GM12878 (cell line): ENCODE results near the gene CAB39. TPM values are rescaled to one million over a fixed set of nuclear protein-coding genes. Genes with fewer than 3 reads are reported as not detected.

Experiments
- ATAC-seq: fragments of 200-7000 bp; cut with Tn5 transposase; 3 replicates; pipeline ENCODE4 v1.9.1; 2020; ENCODE audit warnings: mild to moderate bottlenecking, moderate library complexity
- BruUV-seq: library from RNA; stranded (reverse); fragments of 400-500 nt; replicated peaks from 2 replicates; lab custom pipeline; 2021; lab: Mats Ljungman, UMichigan
- CTCF ChIA-PET: fragments of 300-600 bp; sonication (Branson Sonifier 250); formaldehyde crosslinking; extraction: SDS; loops from one replicate; lab custom pipeline; 2021; ENCODE audit warnings: inconsistent platforms; lab: Yijun Ruan, JAX
- POLR2A ChIA-PET: fragments of 350-600 bp; formaldehyde crosslinking; extraction: SDS; loops from one replicate; lab custom pipeline; 2021; ENCODE audit warnings: inconsistent platforms; lab: Charles Lee
- RAD21 ChIA-PET: fragments of 300-600 bp; sonication (Branson Sonifier 250); formaldehyde crosslinking; loops from one replicate; lab custom pipeline; 2023; ENCODE audit warnings: antibody characterized with exemption; ENCODE audit not compliant: unreplicated experiment; lab: Charles Lee
- SMC1A ChIA-PET: fragments of 300-600 bp; sonication (Branson Sonifier 250); formaldehyde crosslinking; loops from one replicate; lab custom pipeline; 2023; ENCODE audit not compliant: unreplicated experiment, uncharacterized antibody; lab: Charles Lee
- DNase-seq: peaks from one replicate; pipeline ENCODE4 v3.0.0-alpha.2; 2011; ENCODE audit warnings: low read depth, low spot score
- FAIRE-seq: peaks from 3 replicates; lab custom pipeline; 2011; peaks lifted over from hg19 to GRCh38; lab: Jason Lieb, UNC
- H2AFZ ChIP-seq: 2 replicates; pipeline ENCODE4 v1.6.0; 2011; ENCODE audit warnings: low read depth, low read length, control low read depth; ENCODE audit not compliant: control insufficient read depth
- H3K27ac ChIP-seq: 2 replicates; pipeline ENCODE4 v1.5.1; 2011; ENCODE audit warnings: control low read depth; ENCODE audit not compliant: control insufficient read depth, insufficient read depth
- H3K27me3 ChIP-seq, 2 experiments: replicated peaks in 1 of 2; 2 replicates each; pipeline versions ENCODE4 v1.6.0 to v1.6.1; 2011; ENCODE audit warnings: low read length in 1 of 2; ENCODE audit not compliant: control insufficient read depth in 2 of 2, insufficient read depth in 2 of 2
- H3K36me3 ChIP-seq, 2 experiments: 2 replicates each; pipeline ENCODE4 v1.5.1; 2011; ENCODE audit warnings: low read length in 1 of 2; ENCODE audit not compliant: control insufficient read depth in 2 of 2, insufficient read depth in 2 of 2
- H3K4me1 ChIP-seq: 2 replicates; pipeline ENCODE4 v1.6.1; 2011; ENCODE audit warnings: mild to moderate bottlenecking, low read length, moderate library complexity, mixed read lengths; ENCODE audit not compliant: control insufficient read depth, insufficient read depth
- H3K4me2 ChIP-seq: 2 replicates; pipeline ENCODE4 v1.6.0; 2011; ENCODE audit warnings: control low read depth; ENCODE audit not compliant: control insufficient read depth, insufficient read depth
- H3K4me3 ChIP-seq: fragments of 200-600 bp; sonication (generic); 2 replicates; pipeline ENCODE4 v1.5.1; 2016
- H3K79me2 ChIP-seq: 2 replicates; pipeline ENCODE4 v1.6.0; 2011; ENCODE audit warnings: low read length; ENCODE audit not compliant: control insufficient read depth, insufficient read depth
- H3K9ac ChIP-seq: 2 replicates; pipeline ENCODE4 v1.8.0; 2011; ENCODE audit warnings: low read length, control low read depth, mixed read lengths; ENCODE audit not compliant: control insufficient read depth, insufficient read depth
- H3K9me3 ChIP-seq: replicated peaks from 3 replicates; pipeline ENCODE4 v1.5.1; 2011; ENCODE audit warnings: mild to moderate bottlenecking, low read length; ENCODE audit not compliant: control insufficient read depth, insufficient read depth
- H4K20me1 ChIP-seq: 2 replicates; pipeline ENCODE4 v1.6.0; 2011; ENCODE audit not compliant: control insufficient read depth, insufficient read depth
- CHD4 ChIP-seq: fragments of 200-600 bp; sonication (generic); IDR thresholded peaks from 2 replicates; pipeline ENCODE4 v1.6.1; 2016; ENCODE audit warnings: mild to moderate bottlenecking
- EGR1 ChIP-seq, 2 experiments: IDR thresholded peaks; 1 replicate in 1 of 2; 2 replicates in 1 of 2; pipeline ENCODE4 v1.6.1; 2011 to 2012; ENCODE audit warnings: low read depth in 2 of 2, low read length in 2 of 2, borderline replicate concordance in 1 of 2, mild to moderate bottlenecking in 1 of 2, moderate library complexity in 1 of 2
- EP300 ChIP-seq, 2 experiments: fragments of 150-350 bp in 1 of 2; IDR thresholded peaks; 2 replicates each; pipeline ENCODE4 v1.6.1; 2011 to 2012; ENCODE audit warnings: low read depth in 2 of 2, low read length in 2 of 2, borderline replicate concordance in 1 of 2, improper control_type of control experiment in 1 of 2, inconsistent platforms in 1 of 2; ENCODE audit not compliant: control insufficient read depth in 1 of 2
- FOS ChIP-seq: IDR thresholded peaks from 3 replicates; pipeline ENCODE4 v1.6.1; 2011; ENCODE audit warnings: borderline replicate concordance; ENCODE audit not compliant: insufficient read length; ENCODE audit errors: extremely low read depth
- IRF4 ChIP-seq: IDR thresholded peaks from 2 replicates; pipeline ENCODE4 v1.6.1; 2011; ENCODE audit warnings: low read depth, low read length
- KDM1A ChIP-seq: fragments of 200-600 bp; sonication (generic); IDR thresholded peaks from 2 replicates; pipeline ENCODE4 v1.6.1; 2016; ENCODE audit warnings: borderline replicate concordance
- NBN ChIP-seq: fragments of 450-650 bp; IDR thresholded peaks from 2 replicates; pipeline ENCODE4 v1.6.1; 2016
- NFIC ChIP-seq: IDR thresholded peaks from 2 replicates; pipeline ENCODE4 v1.6.1; 2012; ENCODE audit warnings: low read depth, mild to moderate bottlenecking, inconsistent platforms, low read length, moderate library complexity
- RAD51 ChIP-seq: fragments of 450-650 bp; IDR thresholded peaks from 2 replicates; pipeline ENCODE4 v1.6.1; 2016; ENCODE audit warnings: moderate library complexity, mild to moderate bottlenecking, inconsistent platforms
- RFX5 ChIP-seq: IDR thresholded peaks from 2 replicates; pipeline ENCODE4 v1.6.1; 2011; ENCODE audit warnings: low read depth, low read length, improper control_type of control experiment
- SREBF1 ChIP-seq: IDR thresholded peaks from 2 replicates; pipeline ENCODE4 v1.6.1; 2012; ENCODE audit warnings: mild to moderate bottlenecking, low read length
- SREBF2 ChIP-seq: IDR thresholded peaks from 2 replicates; pipeline ENCODE4 v1.6.1; 2012; ENCODE audit warnings: mild to moderate bottlenecking, low read length
- SRF ChIP-seq, 2 experiments: IDR thresholded peaks; 2 replicates each; pipeline ENCODE4 v1.6.1; 2011; ENCODE audit warnings: low read depth in 2 of 2, low read length in 2 of 2, mild to moderate bottlenecking in 1 of 2, moderate library complexity in 1 of 2
- TAF1 ChIP-seq: IDR thresholded peaks from 2 replicates; pipeline ENCODE4 v1.6.1; 2011; ENCODE audit warnings: mild to moderate bottlenecking, low read depth, low read length, borderline replicate concordance
- TBL1XR1 ChIP-seq: IDR thresholded peaks from 2 replicates; pipeline ENCODE4 v1.6.1; 2012; ENCODE audit warnings: low read depth, low read length, improper control_type of control experiment
- TCF12 ChIP-seq: IDR thresholded peaks from 2 replicates; pipeline ENCODE4 v1.6.1; 2011; ENCODE audit warnings: low read depth, mild to moderate bottlenecking, low read length
- TCF3 ChIP-seq: IDR thresholded peaks from 2 replicates; pipeline ENCODE4 v1.6.1; 2012; ENCODE audit warnings: low read depth, mild to moderate bottlenecking, low read length, borderline replicate concordance; ENCODE audit not compliant: insufficient read depth
- WGBS: methylation state at CpG from one replicate; pipeline ENCODE4 v1.1.6; 2016; ENCODE audit warnings: low lambda C conversion rate; ENCODE audit not compliant: insufficient replicate concordance, insufficient coverage; ENCODE audit errors: missing lambda C conversion rate; 5-methylcytosine and 5-hydroxymethylcytosine counted together
- in situ Hi-C: fragments of 300-500 bp; cut with MboI; formaldehyde crosslinking; loops from 9 replicates; pipeline ENCODE4 v1.14.3; 2018; ENCODE audit warnings: mixed read lengths
- intact Hi-C: fragments of 100-400 bp; cut with micrococcal nuclease; formaldehyde crosslinking; loops from one replicate; pipeline ENCODE4 v1.14.2; 2022; ENCODE audit not compliant: unreplicated experiment
- polyA plus RNA-seq, 11 experiments: library from polyadenylated mRNA; depleted of rRNA in 4 of 11; unstranded in 6 of 11; stranded (reverse) in 5 of 11; fragments of >200 nt; fragmentation: Nextera tagmentation in 4 of 11; fragmentation: Illumina TruSeq in 1 of 11; extraction: Ambion mirVana in 4 of 11; extraction: Trizol in 1 of 11; gene quantifications; 1 replicate in 1 of 11; 2 replicates in 10 of 11; pipeline versions ENCODE4 v1.2.1 to v1.2.3, GENCODE V29; 2011 to 2016; ENCODE audit warnings: inconsistent platforms in 2 of 11, missing spikeins in 2 of 11, low read depth in 1 of 11
- total RNA-seq, 4 experiments: library from RNA; depleted of rRNA in 3 of 4; stranded (reverse); fragments of >200 nt in 3 of 4; fragmentation: Illumina TruSeq in 1 of 4; extraction: Trizol in 1 of 4; gene quantifications; 2 replicates each; pipeline versions ENCODE4 v1.2.1 to v1.2.3, GENCODE V29; 2013 to 2021
- TF ChIP-seq, protein P1 (sequence below): fragments of 450-650 bp; IDR thresholded peaks from 2 replicates; pipeline ENCODE4 v1.6.1; 2017; ENCODE audit warnings: borderline replicate concordance
- TF ChIP-seq, protein P2 (sequence below): IDR thresholded peaks from 2 replicates; pipeline ENCODE4 v1.6.1; 2012; ENCODE audit warnings: low read depth, low read length, improper control_type of control experiment
- TF ChIP-seq, protein P3 (sequence below): fragments of 450-650 bp; conservative IDR thresholded peaks from 2 replicates; pipeline ENCODE4 v1.6.1; 2017; ENCODE audit warnings: mild to moderate bottlenecking, moderate library complexity

Gene CAB39
- total and polyA plus RNA-seq, 10 of the 15 experiments (the other 5 are each of a cell fraction or from before 2014, with no cell fraction given): 13.3 to 129 (median 62.9) TPM

DNA sequence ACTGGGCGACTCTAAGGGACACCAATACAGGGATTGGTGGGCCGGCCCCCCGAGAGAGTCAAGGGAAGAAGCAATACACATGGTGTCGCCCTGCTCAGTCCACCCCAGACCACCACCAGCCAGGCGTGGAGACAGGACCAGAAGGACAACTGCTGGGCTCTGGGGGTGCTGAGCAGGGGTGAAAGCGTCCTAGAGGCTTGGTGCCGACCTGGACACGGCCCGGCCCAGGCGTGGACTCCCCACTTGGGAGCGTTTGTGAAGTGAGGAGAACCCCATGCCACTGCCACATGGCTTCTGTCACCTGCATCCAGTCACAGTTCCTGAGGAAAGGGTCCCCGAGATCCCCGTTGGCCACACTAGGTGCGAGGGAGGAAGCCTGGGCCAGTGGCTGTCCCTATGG is 116.7 kb downstream of the CAB39 start:
- ChIA-PET RAD21 (no interaction called here), SMC1A (interaction anchor here (1.6 kb wide), 1 partner anchor 17 kb away, joined by 5 read pairs; no protein-coding TSS in a partner anchor), POLR2A (no interaction called here)
- DNase-seq (no peak), ATAC-seq (no peak), FAIRE-seq (no peak)
- no peak overlapping the region for H3K4me3 ChIP-seq
- peaks cover 5% of the 10 kb centered on the region; the same call in 1 of the 2 replicates for H3K4me1 ChIP-seq
- in situ Hi-C loops: no loop called here
- no peaks in the 10 kb centered on the region for H4K20me1 ChIP-seq
- WGBS: 91% methylated on average over 14 of the region's 14 CpGs
- H3K36me3 ChIP-seq: no peaks in the 10 kb centered on the region
- H3K4me2 ChIP-seq: no peak overlapping the region
- no peak overlapping the region for H3K9ac ChIP-seq
- H3K27me3 ChIP-seq: no peaks in the 10 kb centered on the region; a peak in 1 of 4 replicates
- TF ChIP-seq SREBF1: no peak
- TF ChIP-seq KDM1A: no peak
- TF ChIP-seq RFX5: no peak
- TF ChIP-seq, protein P1, sequence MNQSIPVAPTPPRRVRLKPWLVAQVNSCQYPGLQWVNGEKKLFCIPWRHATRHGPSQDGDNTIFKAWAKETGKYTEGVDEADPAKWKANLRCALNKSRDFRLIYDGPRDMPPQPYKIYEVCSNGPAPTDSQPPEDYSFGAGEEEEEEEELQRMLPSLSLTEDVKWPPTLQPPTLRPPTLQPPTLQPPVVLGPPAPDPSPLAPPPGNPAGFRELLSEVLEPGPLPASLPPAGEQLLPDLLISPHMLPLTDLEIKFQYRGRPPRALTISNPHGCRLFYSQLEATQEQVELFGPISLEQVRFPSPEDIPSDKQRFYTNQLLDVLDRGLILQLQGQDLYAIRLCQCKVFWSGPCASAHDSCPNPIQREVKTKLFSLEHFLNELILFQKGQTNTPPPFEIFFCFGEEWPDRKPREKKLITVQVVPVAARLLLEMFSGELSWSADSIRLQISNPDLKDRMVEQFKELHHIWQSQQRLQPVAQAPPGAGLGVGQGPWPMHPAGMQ: no peak
- no peak for TF ChIP-seq TCF3
- no peak for TF ChIP-seq SREBF2
- no peak for TF ChIP-seq RAD51
- TF ChIP-seq CHD4: no peak
- no peak for TF ChIP-seq EGR1 (IDR thresholded peaks at IDR 0.05; ENCODE audit: borderline replicate concordance in 1 of 2, low read depth in 2 of 2, low read length in 2 of 2)
- no peak for TF ChIP-seq NBN
- TF ChIP-seq, protein P2, sequence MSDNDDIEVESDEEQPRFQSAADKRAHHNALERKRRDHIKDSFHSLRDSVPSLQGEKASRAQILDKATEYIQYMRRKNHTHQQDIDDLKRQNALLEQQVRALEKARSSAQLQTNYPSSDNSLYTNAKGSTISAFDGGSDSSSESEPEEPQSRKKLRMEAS: no peak
- TF ChIP-seq TAF1: no peak
- TF ChIP-seq IRF4: no peak
- TF ChIP-seq FOS: no peak
- no peak for TF ChIP-seq TCF12
- no peak for TF ChIP-seq EP300 (IDR thresholded peaks at IDR 0.05; ENCODE audit: borderline replicate concordance in 1 of 2, control insufficient read depth in 1 of 2, low read depth in 2 of 2, low read length in 2 of 2)
- no peak for TF ChIP-seq NFIC
- TF ChIP-seq SRF (IDR thresholded peaks at IDR 0.05; ENCODE audit: low read depth in 2 of 2, low read length in 2 of 2): no peak
- TF ChIP-seq, protein P3, sequence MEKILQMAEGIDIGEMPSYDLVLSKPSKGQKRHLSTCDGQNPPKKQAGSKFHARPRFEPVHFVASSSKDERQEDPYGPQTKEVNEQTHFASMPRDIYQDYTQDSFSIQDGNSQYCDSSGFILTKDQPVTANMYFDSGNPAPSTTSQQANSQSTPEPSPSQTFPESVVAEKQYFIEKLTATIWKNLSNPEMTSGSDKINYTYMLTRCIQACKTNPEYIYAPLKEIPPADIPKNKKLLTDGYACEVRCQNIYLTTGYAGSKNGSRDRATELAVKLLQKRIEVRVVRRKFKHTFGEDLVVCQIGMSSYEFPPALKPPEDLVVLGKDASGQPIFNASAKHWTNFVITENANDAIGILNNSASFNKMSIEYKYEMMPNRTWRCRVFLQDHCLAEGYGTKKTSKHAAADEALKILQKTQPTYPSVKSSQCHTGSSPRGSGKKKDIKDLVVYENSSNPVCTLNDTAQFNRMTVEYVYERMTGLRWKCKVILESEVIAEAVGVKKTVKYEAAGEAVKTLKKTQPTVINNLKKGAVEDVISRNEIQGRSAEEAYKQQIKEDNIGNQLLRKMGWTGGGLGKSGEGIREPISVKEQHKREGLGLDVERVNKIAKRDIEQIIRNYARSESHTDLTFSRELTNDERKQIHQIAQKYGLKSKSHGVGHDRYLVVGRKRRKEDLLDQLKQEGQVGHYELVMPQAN: no peak
- no peak for TF ChIP-seq TBL1XR1
- TF ChIP-seq, all 136 proteins: peak for 0
- H3K27ac ChIP-seq: no peak overlapping the region
- no peaks in the 10 kb centered on the region for H3K79me2 ChIP-seq
- intact Hi-C loops: loop anchor here (5.0 to 10.0 kb wide), 2 partner anchors 566 to 583 kb away; partner anchors contain the start of gene B3GNT7
- H3K9me3 ChIP-seq: peaks cover 3% of the 10 kb centered on the region; the same call in 2 of the 3 replicates
- BruUV-seq: no TSS peak
- H2AFZ ChIP-seq: no peak overlapping the region
- CTCF ChIA-PET: no interaction called here
